Parathyroid adenoma (tissue), 2 donors: ENCODE results near the gene INTS14.

Source experiments
- H2AFZ ChIP-seq: fragments of 300-600 bp; sonication (generic); one replicate; pipeline ENCODE4 v1.7.0; 2017; ENCODE audit warnings: antibody characterized with exemption, mild to moderate bottlenecking
- H3K27ac ChIP-seq: fragments of 300-600 bp; sonication (generic); one replicate; pipeline ENCODE4 v1.7.0; 2017
- H3K27me3 ChIP-seq: fragments of 300-600 bp; sonication (generic); one replicate; pipeline ENCODE4 v1.7.0; 2017; ENCODE audit warnings: low read length; ENCODE audit not compliant: control insufficient read depth, insufficient read depth
- H3K36me3 ChIP-seq: fragments of 300-600 bp; sonication (generic); one replicate; pipeline ENCODE4 v1.7.0; 2017; ENCODE audit warnings: low read length; ENCODE audit not compliant: control insufficient read depth, insufficient read depth
- H3K4me1 ChIP-seq: fragments of 300-600 bp; sonication (generic); one replicate; pipeline ENCODE4 v1.7.0; 2017; ENCODE audit warnings: control low read depth
- H3K4me2 ChIP-seq: fragments of 300-600 bp; sonication (generic); one replicate; pipeline ENCODE4 v1.7.0; 2017; ENCODE audit warnings: low read length
- H3K4me3 ChIP-seq: fragments of 300-600 bp; sonication (generic); one replicate; pipeline ENCODE4 v1.7.0; 2017; ENCODE audit warnings: low read depth, low read length
- H3K79me2 ChIP-seq: fragments of 300-600 bp; sonication (generic); one replicate; pipeline ENCODE4 v1.7.0; 2017; ENCODE audit warnings: control low read depth
- H3K9ac ChIP-seq: fragments of 300-600 bp; sonication (generic); one replicate; pipeline ENCODE4 v1.7.0; 2017; ENCODE audit warnings: mild to moderate bottlenecking
- H3K9me3 ChIP-seq: fragments of 300-600 bp; sonication (generic); one replicate; pipeline ENCODE4 v1.7.0; 2017; ENCODE audit warnings: low read length; ENCODE audit not compliant: control insufficient read depth
- TF ChIP-seq, protein P1 (sequence below): fragments of 300-600 bp; sonication (generic); IDR thresholded peaks from one replicate; pipeline ENCODE4 v1.7.0; 2017; ENCODE audit warnings: antibody characterized with exemption, mild to moderate bottlenecking
- donor health status: primary hyperparathyroidism.

The INTS14 gene

GRCh38 chr15:65650312-65651041 is 39.5 kb upstream of the INTS14 start:
- H3K9ac ChIP-seq, result no peak overlapping the region
- H3K4me2 ChIP-seq, result no peak overlapping the region
- H3K36me3 ChIP-seq, result no peaks in the 10 kb centered on the region
- no peak overlapping the region for H3K4me3 ChIP-seq
- H2AFZ ChIP-seq, result no peak overlapping the region
- H3K27me3 ChIP-seq, result no peaks in the 10 kb centered on the region
- TF ChIP-seq, protein P1, sequence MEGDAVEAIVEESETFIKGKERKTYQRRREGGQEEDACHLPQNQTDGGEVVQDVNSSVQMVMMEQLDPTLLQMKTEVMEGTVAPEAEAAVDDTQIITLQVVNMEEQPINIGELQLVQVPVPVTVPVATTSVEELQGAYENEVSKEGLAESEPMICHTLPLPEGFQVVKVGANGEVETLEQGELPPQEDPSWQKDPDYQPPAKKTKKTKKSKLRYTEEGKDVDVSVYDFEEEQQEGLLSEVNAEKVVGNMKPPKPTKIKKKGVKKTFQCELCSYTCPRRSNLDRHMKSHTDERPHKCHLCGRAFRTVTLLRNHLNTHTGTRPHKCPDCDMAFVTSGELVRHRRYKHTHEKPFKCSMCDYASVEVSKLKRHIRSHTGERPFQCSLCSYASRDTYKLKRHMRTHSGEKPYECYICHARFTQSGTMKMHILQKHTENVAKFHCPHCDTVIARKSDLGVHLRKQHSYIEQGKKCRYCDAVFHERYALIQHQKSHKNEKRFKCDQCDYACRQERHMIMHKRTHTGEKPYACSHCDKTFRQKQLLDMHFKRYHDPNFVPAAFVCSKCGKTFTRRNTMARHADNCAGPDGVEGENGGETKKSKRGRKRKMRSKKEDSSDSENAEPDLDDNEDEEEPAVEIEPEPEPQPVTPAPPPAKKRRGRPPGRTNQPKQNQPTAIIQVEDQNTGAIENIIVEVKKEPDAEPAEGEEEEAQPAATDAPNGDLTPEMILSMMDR, result no peak
- no peaks in the 10 kb centered on the region for H3K9me3 ChIP-seq
- no peaks in the 10 kb centered on the region for H3K79me2 ChIP-seq
- no peak overlapping the region for H3K27ac ChIP-seq
- H3K4me1 ChIP-seq, result no peaks in the 10 kb centered on the region

DNA sequence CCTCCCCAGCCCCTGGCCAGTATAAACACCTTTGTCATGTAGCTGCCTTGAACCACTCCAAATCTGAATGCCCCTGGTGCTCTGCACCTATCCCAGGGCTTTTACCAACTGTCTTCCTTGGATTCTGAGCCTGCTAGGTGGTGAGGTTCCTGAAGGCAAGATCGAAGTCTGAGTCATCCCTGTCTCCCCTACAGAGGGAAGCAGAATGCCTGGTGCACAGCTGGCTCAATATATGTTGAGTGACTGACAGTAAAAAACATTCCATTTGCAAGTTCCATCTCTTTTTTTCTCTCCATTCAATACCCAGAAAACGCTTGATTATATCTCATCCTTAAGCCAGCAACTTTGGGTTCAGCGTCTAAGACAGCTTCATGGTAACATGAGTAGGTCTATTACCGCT is 35.6 kb upstream of the INTS14 start:
- TF ChIP-seq, protein P1, result no peak

DNA sequence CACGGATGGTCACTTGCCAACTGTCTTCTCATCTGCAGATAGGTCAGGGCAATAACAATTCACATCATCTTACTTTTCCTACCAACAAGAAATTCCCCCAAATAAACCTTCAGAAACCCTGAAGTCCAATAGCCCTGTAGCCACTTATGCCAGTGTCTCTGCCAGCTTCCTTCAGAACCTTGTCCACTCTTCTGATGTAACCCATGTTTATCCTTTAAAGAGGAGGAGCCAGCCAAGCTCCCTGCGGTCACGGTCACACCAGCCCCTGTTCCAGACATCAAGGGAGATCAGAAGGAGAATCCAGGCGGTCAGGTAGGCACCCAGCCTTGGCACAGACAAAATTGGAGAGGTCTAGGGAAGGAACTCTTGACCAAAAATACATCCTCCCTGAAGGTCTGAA is 34.5 kb upstream of the INTS14 start:
- Histone ChIP-seq H3K27ac (no peak overlapping the region), H3K4me1 (no peaks in the 10 kb centered on the region), H3K9ac (no peak overlapping the region), H3K79me2 (no peaks in the 10 kb centered on the region), H3K4me3 (no peak overlapping the region), H3K27me3 (no peaks in the 10 kb centered on the region), H2AFZ (no peak overlapping the region), H3K36me3 (no peaks in the 10 kb centered on the region), H3K4me2 (no peak overlapping the region), H3K9me3 (no peaks in the 10 kb centered on the region)
- TF ChIP-seq, protein P1, result no peak

More for the DNA sequence above, 35.6 kb upstream of the INTS14 start:
- Histone ChIP-seq H3K9ac (no peak overlapping the region), H3K27me3 (no peaks in the 10 kb centered on the region), H2AFZ (no peak overlapping the region), H3K27ac (no peak overlapping the region), H3K4me1 (no peaks in the 10 kb centered on the region), H3K4me2 (no peak overlapping the region), H3K9me3 (no peaks in the 10 kb centered on the region), H3K79me2 (no peaks in the 10 kb centered on the region), H3K36me3 (no peaks in the 10 kb centered on the region), H3K4me3 (no peak overlapping the region)

- Histone ChIP-seq H3K27me3 (no peaks in the 10 kb centered on the region), H3K79me2 (no peaks in the 10 kb centered on the region), H2AFZ (no peak overlapping the region), H3K36me3 (no peaks in the 10 kb centered on the region), H3K9ac (no peak overlapping the region), H3K27ac (no peak overlapping the region), H3K4me2 (no peak overlapping the region), H3K4me1 (no peaks in the 10 kb centered on the region), H3K4me3 (no peak overlapping the region), H3K9me3 (no peaks in the 10 kb centered on the region)
- TF ChIP-seq, protein P1, result no peak
Observed at GRCh38 chr15:65644282-65644681, 33.4 kb upstream of the INTS14 start.

DNA sequence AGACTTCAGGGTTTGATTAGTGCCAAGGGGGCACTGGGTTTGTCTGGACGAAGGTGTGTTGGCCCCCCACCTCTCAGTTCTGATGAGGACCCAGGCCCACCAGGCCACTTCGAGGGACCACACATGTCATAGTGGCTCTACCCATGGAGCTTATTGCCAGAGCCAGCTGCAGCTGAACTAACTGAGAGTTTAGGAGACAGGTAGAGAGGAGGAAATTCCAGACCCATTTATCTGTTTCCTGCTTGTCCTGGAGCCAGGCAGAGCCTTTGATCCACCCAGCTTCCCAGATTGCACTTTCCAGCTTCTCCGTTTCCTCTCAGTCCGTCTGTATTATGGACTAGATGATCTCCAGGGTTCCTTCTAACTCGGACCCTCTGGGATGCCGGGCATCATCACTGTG is 31.7 kb upstream of the INTS14 start:
- no peak overlapping the region for H3K9ac ChIP-seq
- H3K79me2 ChIP-seq, result no peaks in the 10 kb centered on the region
- no peaks in the 10 kb centered on the region for H3K36me3 ChIP-seq
- no peak overlapping the region for H2AFZ ChIP-seq
- H3K27ac ChIP-seq, result no peak overlapping the region
- peaks cover 3% of the 10 kb centered on the region for H3K4me1 ChIP-seq
- H3K4me2 ChIP-seq, result no peak overlapping the region
- H3K4me3 ChIP-seq, result no peak overlapping the region
- no peaks in the 10 kb centered on the region for H3K27me3 ChIP-seq
- no peaks in the 10 kb centered on the region for H3K9me3 ChIP-seq
- TF ChIP-seq, protein P1, result no peak
